Mammary epithelial cell (primary cell): ENCODE measurements around the gene GCLM.

Experiments used
- CTCF ChIP-seq, 2 donors: IDR thresholded peaks in 1 of 2; conservative IDR thresholded peaks in 1 of 2; 2 replicates each; pipeline ENCODE4 v1.5.1; 2011 to 2012; ENCODE audit warnings: inconsistent platforms in 2 of 2, low read length in 2 of 2, mild to moderate bottlenecking in 2 of 2, control low read depth in 1 of 2, low read depth in 1 of 2; ENCODE audit not compliant: insufficient read depth in 1 of 2; ENCODE audit errors: extremely low read depth in 1 of 2
- EZH2 ChIP-seq: IDR thresholded peaks from 2 replicates; pipeline ENCODE4 v1.6.1; 2012; ENCODE audit warnings: low read length, inconsistent platforms, borderline replicate concordance

DNA sequence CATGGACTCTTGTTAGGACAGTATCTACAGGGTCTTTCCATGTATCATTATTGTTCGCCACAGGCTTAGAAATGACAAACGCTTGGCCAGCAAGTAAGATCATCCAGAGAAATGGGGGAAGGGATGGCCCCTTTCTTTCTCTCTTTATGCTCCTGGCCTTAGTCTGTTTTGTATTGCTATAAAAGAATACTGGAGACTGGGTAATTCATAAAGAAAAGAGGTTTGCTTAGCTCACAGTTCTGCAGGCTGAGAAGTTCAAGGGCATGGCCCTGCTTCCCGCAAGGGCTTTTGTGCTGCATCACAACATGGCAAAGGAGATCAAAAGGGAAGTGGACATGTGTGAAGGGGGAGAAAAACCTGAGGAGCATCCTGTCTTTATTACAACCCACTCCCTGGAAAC lies 71.3 kb downstream of the GCLM start:
- TF ChIP-seq CTCF (conservative IDR thresholded peaks at IDR 0.05 in 1 of 2, IDR thresholded peaks at IDR 0.05 in 1 of 2; ENCODE audit: extremely low read depth in 1 of 2, insufficient read depth in 1 of 2, low read depth in 1 of 2, low read length in 2 of 2) = no peak
- no peak for TF ChIP-seq EZH2
